ENCODE data around the gene TCF12. TPM values are rescaled to one million over a fixed set of nuclear protein-coding genes. Genes with fewer than 3 reads are reported as not detected.
A peak's percentile ranks its signal among the peaks of the same experiment; 100 is the strongest.

TCF12 gene
- polyA plus RNA-seq, 3 donors, result 15.8 to 52.5 (median 27.6) TPM

GRCh38 chr15:57284535-57284934 is 366.1 kb downstream of the TCF12 start:
- Histone ChIP-seq H3K27ac (ENCODE audit: low read depth in 1 of 2, low read length in 2 of 2) (peak overlapping the region; percentile 21 to 45), H3K79me2 (ENCODE audit: insufficient read depth, low read length) (no peaks in the 10 kb centered on the region), H4K20me1 (ENCODE audit: insufficient read depth, low read length) (no peaks in the 10 kb centered on the region), H3K9me3 (replicated peaks in 1 of 2; ENCODE audit: control insufficient read depth in 1 of 2, insufficient read depth in 1 of 2, low read length in 2 of 2) (no peaks in the 10 kb centered on the region), H2AFZ (ENCODE audit: insufficient read depth, low read depth, low read length, poor library complexity, severe bottlenecking) (no peak overlapping the region), H3K4me1 (ENCODE audit: control insufficient read depth in 1 of 2, insufficient read depth in 2 of 2, low read length in 2 of 2) (peaks cover 18 to 38% of the 10 kb centered on the region in 2 donors), H3K4me2 (replicated peaks; ENCODE audit: extremely low read depth, low read length, poor library complexity, severe bottlenecking) (peak overlapping the region; percentile 4), H3K36me3 (replicated peaks in 1 of 2; ENCODE audit: control insufficient read depth in 1 of 2, insufficient read depth in 2 of 2, low read length in 2 of 2) (peaks cover 4 to 52% of the 10 kb centered on the region in 2 donors), H3K9ac (ENCODE audit: insufficient read depth, low read length, poor library complexity, severe bottlenecking) (peak overlapping the region; percentile 19), H3K27me3 (ENCODE audit: control insufficient read depth in 2 of 2, insufficient read depth in 2 of 2, low read length in 2 of 2) (no peaks in the 10 kb centered on the region), H3K4me3 (replicated peaks in 1 of 3; ENCODE audit: low read depth in 2 of 3, low read length in 3 of 3) (no peak overlapping the region)
- peaks cover 56% of the 10 kb centered on the region for H3K4me1 Mint-ChIP-seq
- H3K36me3 Mint-ChIP-seq, result peaks cover 48 to 55% of the 10 kb centered on the region in 2 donors
- no peak for DNase-seq
- H3K9me3 Mint-ChIP-seq, result peaks cover 0 to 1% (median 0%) of the 10 kb centered on the region in 7 donors
- peak overlapping the region in 5 of 7 donors; percentile 33 to 85 (median 80) for H3K27ac Mint-ChIP-seq
- peak overlapping the region in 1 of 2 donors; percentile 69 for H3K4me3 Mint-ChIP-seq
- TF ChIP-seq CTCF (IDR thresholded peaks at IDR 0.05), result no peak
- intact Hi-C loops (cut with micrococcal nuclease), result no loop called here
- WGBS (ENCODE audit: insufficient coverage), result 0% methylated on average over 1 of the region's 3 CpGs
- peaks cover 0 to 2% (median 0%) of the 10 kb centered on the region in 3 donors for H3K27me3 Mint-ChIP-seq (ENCODE audit: low read depth in 3 of 3)

- no peak overlapping the region for H3K27ac Mint-ChIP-seq
- Histone ChIP-seq H3K9ac (ENCODE audit: insufficient read depth, low read length, poor library complexity, severe bottlenecking) (no peak overlapping the region), H3K4me3 (replicated peaks in 1 of 3; ENCODE audit: low read depth in 2 of 3, low read length in 3 of 3) (no peak overlapping the region), H4K20me1 (ENCODE audit: insufficient read depth, low read length) (no peaks in the 10 kb centered on the region), H3K79me2 (ENCODE audit: insufficient read depth, low read length) (no peaks in the 10 kb centered on the region), H3K27ac (ENCODE audit: low read depth in 1 of 2, low read length in 2 of 2) (no peak overlapping the region), H3K36me3 (replicated peaks in 1 of 2; ENCODE audit: control insufficient read depth in 1 of 2, insufficient read depth in 2 of 2, low read length in 2 of 2) (peaks cover 4 to 47% of the 10 kb centered on the region in 2 donors), H3K4me2 (replicated peaks; ENCODE audit: extremely low read depth, low read length, poor library complexity, severe bottlenecking) (no peak overlapping the region), H3K27me3 (ENCODE audit: control insufficient read depth in 2 of 2, insufficient read depth in 2 of 2, low read length in 2 of 2) (no peaks in the 10 kb centered on the region), H3K4me1 (ENCODE audit: control insufficient read depth in 1 of 2, insufficient read depth in 2 of 2, low read length in 2 of 2) (peaks cover 18 to 38% of the 10 kb centered on the region in 2 donors), H2AFZ (ENCODE audit: insufficient read depth, low read depth, low read length, poor library complexity, severe bottlenecking) (no peak overlapping the region), H3K9me3 (replicated peaks in 1 of 2; ENCODE audit: control insufficient read depth in 1 of 2, insufficient read depth in 1 of 2, low read length in 2 of 2) (no peaks in the 10 kb centered on the region)
- no peak for TF ChIP-seq CTCF (IDR thresholded peaks at IDR 0.05)
- no peak for DNase-seq
- intact Hi-C loops (cut with micrococcal nuclease), result no loop called here
- H3K36me3 Mint-ChIP-seq, result peaks cover 49 to 54% of the 10 kb centered on the region in 2 donors
- H3K4me3 Mint-ChIP-seq, result no peak overlapping the region
- WGBS (ENCODE audit: insufficient coverage), result no CpG with 5 or more reads among the region's 3 CpGs
- peaks cover 0 to 2% (median 0%) of the 10 kb centered on the region in 3 donors for H3K27me3 Mint-ChIP-seq (ENCODE audit: low read depth in 3 of 3)
- peaks cover 56% of the 10 kb centered on the region for H3K4me1 Mint-ChIP-seq
- H3K9me3 Mint-ChIP-seq, result peaks cover 0 to 3% (median 0%) of the 10 kb centered on the region in 7 donors
Observed at GRCh38 chr15:57285386-57285785, 366.9 kb downstream of the TCF12 start.

Measured in CD14-positive monocyte (primary cell).